Liver (tissue), 9 donors: ENCODE data around the gene BIN1. TPM values are rescaled to one million over a fixed set of nuclear protein-coding genes. Genes with fewer than 3 reads are reported as not detected.

Experiments
- DNase-seq: peaks from one replicate; pipeline ENCODE4 v3.0.0-alpha.2; 2017; ENCODE audit warnings: low spot score
- H3K27ac ChIP-seq, 2 donors: one replicate each; pipeline ENCODE4 v1.7.0; 2013; ENCODE audit warnings: inconsistent platforms in 2 of 2, low read length in 2 of 2, control low read depth in 1 of 2, low read depth in 1 of 2, mild to moderate bottlenecking in 1 of 2
- H3K27me3 ChIP-seq, 4 donors: one replicate each; pipeline versions ENCODE4 v1.6.1 to v1.7.0; 2013; ENCODE audit warnings: low read length in 3 of 4, inconsistent platforms in 1 of 4, mild to moderate bottlenecking in 1 of 4, moderate library complexity in 1 of 4; ENCODE audit not compliant: control insufficient read depth in 4 of 4, insufficient read depth in 4 of 4
- H3K36me3 ChIP-seq, 4 donors: one replicate each; pipeline versions ENCODE4 v1.6.1 to v1.7.0; 2013; ENCODE audit warnings: low read length in 3 of 4, mild to moderate bottlenecking in 3 of 4, low read depth in 1 of 4, moderate library complexity in 1 of 4; ENCODE audit not compliant: control insufficient read depth in 4 of 4, insufficient read depth in 3 of 4
- H3K4me1 ChIP-seq, 4 donors: one replicate each; pipeline versions ENCODE4 v1.6.1 to v1.7.0; 2013; ENCODE audit warnings: low read length in 3 of 4, mild to moderate bottlenecking in 3 of 4, moderate library complexity in 1 of 4; ENCODE audit not compliant: control insufficient read depth in 4 of 4, insufficient read depth in 4 of 4
- H3K4me3 ChIP-seq, 3 donors: one replicate each; pipeline versions ENCODE4 v1.6.1 to v1.7.0; 2013; ENCODE audit warnings: low read length in 3 of 3, control low read depth in 1 of 3, low read depth in 1 of 3, mild to moderate bottlenecking in 1 of 3
- H3K9ac ChIP-seq, 2 donors: one replicate each; pipeline ENCODE4 v1.7.0; 2013; ENCODE audit warnings: low read length in 2 of 2, mild to moderate bottlenecking in 2 of 2, moderate library complexity in 2 of 2, control low read depth in 1 of 2, low read depth in 1 of 2
- H3K9me3 ChIP-seq, 4 donors: one replicate each; pipeline versions ENCODE4 v1.6.1 to v1.7.0; 2013; ENCODE audit warnings: low read length in 3 of 4; ENCODE audit not compliant: control insufficient read depth in 4 of 4
- FOXA1 ChIP-seq: IDR thresholded peaks from 2 replicates; pipeline ENCODE4 v1.6.1; 2016; ENCODE audit warnings: antibody characterized with exemption
- FOXA2 ChIP-seq: IDR thresholded peaks from 2 replicates; pipeline ENCODE4 v1.6.1; 2016; ENCODE audit warnings: antibody characterized with exemption
- GABPA ChIP-seq, 2 donors: IDR thresholded peaks in 1 of 2; conservative IDR thresholded peaks in 1 of 2; 2 replicates each; pipeline ENCODE4 v1.6.1; 2016; ENCODE audit warnings: antibody characterized with exemption in 2 of 2, mild to moderate bottlenecking in 1 of 2, moderate library complexity in 1 of 2
- HNF4A ChIP-seq, 2 donors: conservative IDR thresholded peaks; 2 replicates each; pipeline ENCODE4 v1.6.1; 2016; ENCODE audit warnings: antibody characterized with exemption in 2 of 2, mild to moderate bottlenecking in 2 of 2
- HNF4G ChIP-seq: IDR thresholded peaks from 2 replicates; pipeline ENCODE4 v1.6.1; 2016; ENCODE audit warnings: antibody characterized with exemption
- JUND ChIP-seq, 2 donors: IDR thresholded peaks; 2 replicates each; pipeline ENCODE4 v1.6.1; 2016; ENCODE audit warnings: antibody characterized with exemption in 2 of 2
- RAD21 ChIP-seq, 2 donors: IDR thresholded peaks; 2 replicates each; pipeline ENCODE4 v1.6.1; 2016; ENCODE audit warnings: antibody characterized with exemption in 2 of 2, mild to moderate bottlenecking in 2 of 2
- REST ChIP-seq: IDR thresholded peaks from 2 replicates; pipeline ENCODE4 v1.6.1; 2016; ENCODE audit warnings: antibody characterized with exemption, mild to moderate bottlenecking
- RXRA ChIP-seq, 2 donors: IDR thresholded peaks; 2 replicates each; pipeline ENCODE4 v1.6.1; 2017 to 2018; ENCODE audit warnings: antibody characterized with exemption in 2 of 2, mild to moderate bottlenecking in 1 of 2
- SP1 ChIP-seq: IDR thresholded peaks from 2 replicates; pipeline ENCODE4 v1.6.1; 2018; ENCODE audit warnings: antibody characterized with exemption, mild to moderate bottlenecking
- ZBTB33 ChIP-seq: IDR thresholded peaks from 2 replicates; pipeline ENCODE4 v1.6.1; 2016; ENCODE audit warnings: antibody characterized with exemption
- WGBS: extraction: QIAGEN DNeasy Blood & Tissue Kit; methylation state at CpG from one replicate; pipeline ENCODE4 v1.1.7; 2013; 5-methylcytosine and 5-hydroxymethylcytosine counted together
- polyA plus RNA-seq, 2 donors: library from polyadenylated mRNA; stranded (reverse) in 1 of 2; unstranded in 1 of 2; fragments of 200-250 nt in 1 of 2; fragments of >200 nt in 1 of 2; fragmentation: Nextera tagmentation in 1 of 2; extraction: Ambion mirVana in 1 of 2; gene quantifications; one replicate each; pipeline versions ENCODE4 v1.2.1 to v1.2.3, GENCODE V29; 2013 to 2015
- total RNA-seq, 2 donors: library from RNA; depleted of rRNA; stranded (reverse); fragments of >200 nt; gene quantifications; one replicate each; pipeline ENCODE4 v1.2.3, GENCODE V29; 2014
- donor health status: healthy.
- donor health status: healthy.
- donor health status: healthy.
- donor health status: healthy.
- donor health status: healthy.

BIN1 gene
- total and polyA plus RNA-seq, 4 donors, result 13.3 to 21.5 (median 15.0) TPM

GRCh38 chr2:127094509-127095366, 12.2 kb downstream of the BIN1 start:
- Histone ChIP-seq H3K4me3 (no peak overlapping the region), H3K9ac (no peak overlapping the region), H3K27ac (no peak overlapping the region), H3K9me3 (no peaks in the 10 kb centered on the region), H3K36me3 (no peaks in the 10 kb centered on the region), H3K4me1 (peaks cover 5 to 18% (median 16%) of the 10 kb centered on the region in 4 donors), H3K27me3 (no peaks in the 10 kb centered on the region)
- DNase-seq, result no peak
- TF ChIP-seq RXRA (IDR thresholded peaks at IDR 0.05) (no peak), ZBTB33 (no peak), GABPA (IDR thresholded peaks at IDR 0.05 in 1 of 2, conservative IDR thresholded peaks at IDR 0.05 in 1 of 2) (no peak), HNF4A (conservative IDR thresholded peaks at IDR 0.05) (no peak)
- 72% methylated on average over 17 of the region's 17 CpGs for WGBS

GRCh38 chr2:127093648-127094210, 13.2 kb downstream of the BIN1 start:
- 86% methylated on average over 15 of the region's 15 CpGs for WGBS
- H3K9me3 ChIP-seq, result no peaks in the 10 kb centered on the region
- H3K4me1 ChIP-seq, result peaks cover 5 to 18% (median 16%) of the 10 kb centered on the region in 4 donors
- H3K4me3 ChIP-seq, result no peak overlapping the region
- H3K27ac ChIP-seq, result no peak overlapping the region
- no peak for TF ChIP-seq FOXA1
- TF ChIP-seq ZBTB33, result no peak
- TF ChIP-seq REST, result no peak
- no peak for TF ChIP-seq SP1
- no peak for TF ChIP-seq HNF4G
- no peak for TF ChIP-seq RAD21 (IDR thresholded peaks at IDR 0.05)
- TF ChIP-seq JUND (IDR thresholded peaks at IDR 0.05), result no peak
- no peak for TF ChIP-seq FOXA2
- DNase-seq, result no peak
- H3K36me3 ChIP-seq, result no peaks in the 10 kb centered on the region
- H3K9ac ChIP-seq, result no peak overlapping the region
- no peaks in the 10 kb centered on the region for H3K27me3 ChIP-seq
